K562 (cell line): Measurements from ENCODE around the gene DDIT3. TPM values are rescaled to one million over a fixed set of nuclear protein-coding genes. Genes with fewer than 3 reads are reported as not detected.
A peak's percentile ranks its signal among the peaks of the same experiment; 100 is the strongest.

Experiments
- ATAC-seq: fragments of 200-7000 bp; cut with Tn5 transposase; 3 replicates; pipeline ENCODE4 v1.9.1; 2020; ENCODE audit warnings: moderate library complexity
- BruUV-seq: library from RNA; stranded (reverse); fragments of 400-500 nt; replicated peaks from 2 replicates; lab custom pipeline; 2021; lab: Mats Ljungman, UMichigan
- CTCF ChIA-PET: fragments of 300-600 bp; formaldehyde crosslinking; extraction: SDS; loops from one replicate; lab custom pipeline; 2021; ENCODE audit warnings: low intra/inter-chr PET ratio; lab: Yijun Ruan, JAX
- POLR2A ChIA-PET: fragments of 300-600, 350-650 bp; sonication (Branson Sonifier 250); formaldehyde crosslinking; extraction: SDS; loops from one replicate; lab custom pipeline; 2021; ENCODE audit warnings: antibody characterized with exemption, inconsistent platforms; lab: Yijun Ruan, JAX
- DNase-seq, 4 experiments: peaks; one replicate each; pipeline versions ENCODE4 v3.0.0 to v3.0.0-alpha.2; 2011 to 2018; ENCODE audit warnings: low spot score in 3 of 4, mixed read lengths in 3 of 4; ENCODE audit errors: extremely low read depth in 1 of 4
- FAIRE-seq: peaks from 2 replicates; lab custom pipeline; 2011; peaks lifted over from hg19 to GRCh38; lab: Jason Lieb, UNC
- H2AFZ ChIP-seq: 2 replicates; pipeline ENCODE4 v1.6.0; 2011; ENCODE audit warnings: low read depth, low read length, control low read depth, inconsistent platforms
- H3K27ac ChIP-seq: fragments of 200-600 bp; 3 replicates; pipeline ENCODE4 v1.8.0; 2011; ENCODE audit warnings: low read depth, mild to moderate bottlenecking, control low read depth, inconsistent platforms, low read length, moderate library complexity, mixed read lengths; ENCODE audit errors: extremely low read depth
- H3K27me3 ChIP-seq, 2 experiments: fragments of 300-600 bp in 1 of 2; 2 replicates in 1 of 2; 3 replicates in 1 of 2; pipeline versions ENCODE4 v1.6.0 to v1.8.0; 2011; ENCODE audit warnings: inconsistent platforms in 2 of 2, low read length in 2 of 2, mild to moderate bottlenecking in 1 of 2, mixed read lengths in 1 of 2, moderate library complexity in 1 of 2; ENCODE audit not compliant: control insufficient read depth in 2 of 2, insufficient read depth in 2 of 2
- H3K36me3 ChIP-seq: fragments of 300-600 bp; 3 replicates; pipeline ENCODE4 v1.8.0; 2011; ENCODE audit warnings: mild to moderate bottlenecking, low read length, inconsistent platforms; ENCODE audit not compliant: control insufficient read depth, insufficient read depth
- H3K4me1 ChIP-seq, 2 experiments: fragments of 200-600 bp in 1 of 2; replicated peaks in 1 of 2; 2 replicates in 1 of 2; 3 replicates in 1 of 2; pipeline versions ENCODE4 v1.5.1 to v1.8.0; 2011; ENCODE audit warnings: inconsistent platforms in 2 of 2, low read length in 2 of 2, mild to moderate bottlenecking in 1 of 2, mixed read lengths in 1 of 2, moderate library complexity in 1 of 2; ENCODE audit not compliant: control insufficient read depth in 2 of 2, insufficient read depth in 2 of 2
- H3K4me2 ChIP-seq: 2 replicates; pipeline ENCODE4 v1.6.1; 2011; ENCODE audit warnings: low read length, control low read depth, inconsistent platforms, mixed read lengths; ENCODE audit not compliant: insufficient read depth
- H3K4me3 ChIP-seq: fragments of 200-600 bp; sonication (generic), shearing (Covaris generic); 2 replicates; pipeline ENCODE4 v1.5.1; 2016; ENCODE audit warnings: control low read depth, inconsistent platforms
- H3K79me2 ChIP-seq: fragments of 200-600 bp; 3 replicates; pipeline ENCODE4 v1.8.0; 2011; ENCODE audit warnings: low read length, inconsistent platforms; ENCODE audit not compliant: control insufficient read depth, insufficient read depth
- H3K9ac ChIP-seq, 2 experiments: 2 replicates each; pipeline versions ENCODE4 v1.6.0 to v1.6.1; 2011; ENCODE audit warnings: low read depth in 2 of 2, low read length in 2 of 2, control low read depth in 1 of 2, inconsistent platforms in 1 of 2, mild to moderate bottlenecking in 1 of 2, mixed read lengths in 1 of 2; ENCODE audit not compliant: insufficient read depth in 1 of 2
- H3K9me1 ChIP-seq: one replicate; pipeline ENCODE4 v1.6.0; 2011; ENCODE audit warnings: inconsistent platforms, mild to moderate bottlenecking, low read length, moderate library complexity; ENCODE audit not compliant: control insufficient read depth, insufficient read depth
- H3K9me3 ChIP-seq: replicated peaks from 2 replicates; pipeline ENCODE4 v1.5.1; 2011; ENCODE audit warnings: low read depth, low read length, inconsistent platforms; ENCODE audit not compliant: control insufficient read depth, insufficient read depth
- H4K20me1 ChIP-seq: replicated peaks from 2 replicates; pipeline ENCODE4 v1.6.1; 2011; ENCODE audit warnings: low read length, inconsistent platforms, mixed read lengths; ENCODE audit not compliant: control insufficient read depth, insufficient read depth
- ATF4 ChIP-seq: fragments of 450-650 bp; formaldehyde crosslinking; IDR thresholded peaks from 2 replicates; pipeline ENCODE4 v1.4.0; 2022; ENCODE audit warnings: mild to moderate bottlenecking, moderate library complexity
- HNRNPLL ChIP-seq: fragments of 200-400 bp; formaldehyde crosslinking; IDR thresholded peaks from 2 replicates; pipeline ENCODE4 v1.6.1; 2017; ENCODE audit warnings: low read length, low read depth, mild to moderate bottlenecking; ENCODE audit not compliant: poor library complexity, severe bottlenecking
- IRF2 ChIP-seq: sonication (generic); formaldehyde crosslinking; IDR thresholded peaks from 2 replicates; pipeline ENCODE4 v1.8.1; 2022; ENCODE audit warnings: mild to moderate bottlenecking, missing genetic modification reagents
- KLF16 ChIP-seq: IDR thresholded peaks from 2 replicates; pipeline ENCODE4 v1.6.1; 2016; ENCODE audit warnings: antibody characterized with exemption
- MITF ChIP-seq: IDR thresholded peaks from 2 replicates; pipeline ENCODE4 v1.6.1; 2014; ENCODE audit warnings: antibody characterized with exemption
- RBFOX2 ChIP-seq: fragments of 200-400 bp; formaldehyde crosslinking; IDR thresholded peaks from 2 replicates; pipeline ENCODE4 v1.6.1; 2017; ENCODE audit warnings: low read depth, mild to moderate bottlenecking, low read length, moderate library complexity
- RBM17 ChIP-seq: fragments of 200-400 bp; formaldehyde crosslinking; IDR thresholded peaks from 2 replicates; pipeline ENCODE4 v1.6.1; 2017; ENCODE audit warnings: low read depth, mild to moderate bottlenecking, low read length, borderline replicate concordance
- TAF1 ChIP-seq: IDR thresholded peaks from 2 replicates; pipeline ENCODE4 v1.6.1; 2011; ENCODE audit warnings: mild to moderate bottlenecking, low read length, moderate library complexity; ENCODE audit not compliant: insufficient read depth, control insufficient read depth, severe bottlenecking; ENCODE audit errors: extremely low read depth
- TFAP4 ChIP-seq: sonication (generic); formaldehyde crosslinking; IDR thresholded peaks from 2 replicates; pipeline ENCODE4 v1.8.0; 2022; ENCODE audit warnings: missing genetic modification reagents, mild to moderate bottlenecking, moderate library complexity, borderline replicate concordance
- ZBTB12 ChIP-seq: fragments of 250-450 bp; sonication (Bioruptor Pico); IDR thresholded peaks from 2 replicates; pipeline ENCODE4 v1.4.0; 2020
- ZNF165 ChIP-seq: fragments of 250-450 bp; sonication (Bioruptor Pico); IDR thresholded peaks from 2 replicates; pipeline ENCODE4 v1.4.0; 2020; ENCODE audit warnings: borderline replicate concordance
- ZNF431 ChIP-seq: sonication (generic); formaldehyde crosslinking; IDR thresholded peaks from 2 replicates; pipeline ENCODE4 v1.8.0; 2022; ENCODE audit warnings: mild to moderate bottlenecking, missing genetic modification reagents
- ZSCAN32 ChIP-seq: fragments of 450-650 bp; formaldehyde crosslinking; IDR thresholded peaks from 2 replicates; pipeline ENCODE4 v1.4.0; 2020; ENCODE audit warnings: mild to moderate bottlenecking, moderate library complexity
- WGBS: fragments of 100-300 bp; shearing (Covaris generic); methylation state at CpG from one replicate; pipeline ENCODE4 v1.1.6; 2016; ENCODE audit warnings: low coverage, mixed read lengths; ENCODE audit not compliant: insufficient coverage; ENCODE audit errors: missing lambda C conversion rate; 5-methylcytosine and 5-hydroxymethylcytosine counted together
- in situ Hi-C: fragments of 300-500 bp; cut with MboI; formaldehyde crosslinking; loops from 4 replicates; pipeline ENCODE4 v1.15.0; 2018; ENCODE audit warnings: inconsistent platforms, mixed read lengths
- intact Hi-C: fragments of 100-400 bp; cut with micrococcal nuclease; formaldehyde crosslinking; loops from 2 replicates; pipeline ENCODE4 v1.14.2; 2022
- polyA plus RNA-seq, 8 experiments: library from polyadenylated mRNA; depleted of rRNA in 4 of 8; stranded (reverse) in 5 of 8; unstranded in 3 of 8; fragments of >200 nt; fragmentation: Nextera tagmentation in 2 of 8; fragmentation: Illumina TruSeq in 1 of 8; extraction: Ambion mirVana in 2 of 8; extraction: Trizol in 1 of 8; gene quantifications; 2 replicates each; pipeline versions ENCODE4 v1.2.1 to v1.2.3, GENCODE V29; 2011 to 2014; ENCODE audit warnings: inconsistent platforms in 1 of 8, missing spikeins in 1 of 8
- total RNA-seq, 7 experiments: library from RNA; depleted of rRNA in 6 of 7; stranded (reverse); fragments of >200 nt in 6 of 7; fragmentation: Illumina TruSeq in 2 of 7; extraction: Trizol in 2 of 7; gene quantifications; 2 replicates each; pipeline versions ENCODE4 v1.2.1 to v1.2.3, GENCODE V29; 2011 to 2021; ENCODE audit warnings: low replicate concordance in 1 of 7

Gene DDIT3
- total and polyA plus RNA-seq, 9 of the 15 experiments (the other 6 are each of a cell fraction or from before 2014, with no cell fraction given): 59.1 to 272 (median 89.9) TPM

GRCh38 chr12:57490126-57490525, 30.2 kb downstream of the DDIT3 start:
- 0 out of 2 replicates have a peak, but pooled peaks cover 3% of the 10 kb centered on the region for H4K20me1 ChIP-seq
- peaks cover 3% of the 10 kb centered on the region for H3K9me1 ChIP-seq
- POLR2A ChIA-PET: interaction anchor here (0.6 to 1.4 kb wide), 6 partner anchors 14 to 245 kb away, joined by 3 to 4 read pairs (median 4); partner anchors contain the start of gene DDIT3
- in situ Hi-C loops: no loop called here
- no peaks in the 10 kb centered on the region for H3K9me3 ChIP-seq
- no peak overlapping the region for H3K27ac ChIP-seq
- no TSS peak for BruUV-seq
- DNase-seq (no peak), ATAC-seq (no peak)
- H3K4me2 ChIP-seq: no peak overlapping the region
- peak; percentile 58 for TF ChIP-seq RBFOX2
- TF ChIP-seq ZNF431: no peak
- no peak for TF ChIP-seq ZSCAN32
- no peak for TF ChIP-seq ZNF165
- no peak for TF ChIP-seq ATF4
- no peak for TF ChIP-seq HNRNPLL
- no peak for TF ChIP-seq KLF16
- no peak for TF ChIP-seq RBM17
- TF ChIP-seq IRF2: no peak
- TF ChIP-seq MITF: no peak
- no peak for TF ChIP-seq TAF1
- TF ChIP-seq TFAP4: 0 out of 2 replicates have a peak, but pooled peaks have one; percentile 29
- no peak for TF ChIP-seq ZBTB12 (CRISPR knock-in tag)
- TF ChIP-seq, all 486 proteins: peak for 2
- WGBS: 95% methylated on average over 4 of the region's 4 CpGs
- Histone ChIP-seq H3K4me3 (no peak overlapping the region), H2AFZ (no peak overlapping the region), H3K79me2 (peaks cover 35% of the 10 kb centered on the region), H3K27me3 (no peaks in the 10 kb centered on the region), H3K4me1 (peaks cover 7 to 15% of the 10 kb centered on the region in 2 experiments), H3K9ac (peak overlapping the region in 1 of 2 experiments; percentile 47; a peak in 1 of 4 replicates), H3K36me3 (peaks cover 48% of the 10 kb centered on the region)
- intact Hi-C loops: no loop called here
- FAIRE-seq: no peak
- CTCF ChIA-PET: no interaction called here
